DND-41 (cell line): ENCODE data around the gene VPS37C.
"Not testable (repeated sequence)": the region's sequence is repeated elsewhere in the genome, so short reads cannot be mapped to it uniquely, and the experiment has no call there.

Source experiments
- ATAC-seq: fragments of 200-7000 bp; cut with Tn5 transposase; 3 replicates; pipeline ENCODE4 v1.9.1; 2021; ENCODE audit warnings: low read depth; ENCODE audit not compliant: insufficient read depth
- DNase-seq: peaks from one replicate; pipeline ENCODE4 v3.0.0-alpha.2; 2020
- H2AFZ ChIP-seq: 2 replicates; pipeline ENCODE4 v1.6.0; 2012; ENCODE audit warnings: low read depth, low read length
- H3K27ac ChIP-seq: 2 replicates; pipeline ENCODE4 v1.5.1; 2012; ENCODE audit warnings: low read length, inconsistent platforms
- H3K27me3 ChIP-seq: fragments of 200-600 bp; sonication (generic); 2 replicates; pipeline ENCODE4 v1.6.0; 2012; ENCODE audit warnings: low read length, mild to moderate bottlenecking, inconsistent platforms; ENCODE audit not compliant: insufficient read depth, poor library complexity
- H3K36me3 ChIP-seq: 2 replicates; pipeline ENCODE4 v1.5.1; 2012; ENCODE audit warnings: low read length, inconsistent platforms; ENCODE audit not compliant: insufficient read depth
- H3K4me1 ChIP-seq: 2 replicates; pipeline ENCODE4 v1.5.1; 2012; ENCODE audit warnings: mild to moderate bottlenecking, low read length; ENCODE audit not compliant: insufficient read depth
- H3K4me2 ChIP-seq: 2 replicates; pipeline ENCODE4 v1.6.0; 2012; ENCODE audit warnings: mild to moderate bottlenecking, moderate library complexity, low read length, inconsistent platforms; ENCODE audit not compliant: insufficient read depth
- H3K4me3 ChIP-seq, 2 experiments: fragments of 200-600 bp in 1 of 2; shearing (Covaris generic) in 1 of 2; 2 replicates each; pipeline ENCODE4 v1.5.1; 2012 to 2016; ENCODE audit warnings: inconsistent platforms in 2 of 2, low read length in 2 of 2, mild to moderate bottlenecking in 2 of 2, low read depth in 1 of 2, moderate library complexity in 1 of 2
- H3K79me2 ChIP-seq: 2 replicates; pipeline ENCODE4 v1.6.0; 2012; ENCODE audit warnings: low read length, inconsistent platforms; ENCODE audit not compliant: insufficient read depth
- H3K9ac ChIP-seq: 2 replicates; pipeline ENCODE4 v1.6.0; 2012; ENCODE audit warnings: low read depth, mild to moderate bottlenecking, inconsistent platforms, low read length, moderate library complexity
- H3K9me3 ChIP-seq: 2 replicates; pipeline ENCODE4 v1.5.1; 2012; ENCODE audit warnings: low read length, moderate library complexity, mild to moderate bottlenecking, inconsistent platforms; ENCODE audit not compliant: insufficient read depth, severe bottlenecking
- H4K20me1 ChIP-seq: 2 replicates; pipeline ENCODE4 v1.6.0; 2012; ENCODE audit warnings: low read length; ENCODE audit not compliant: insufficient read depth
- EZH2 ChIP-seq: IDR thresholded peaks from 3 replicates; pipeline ENCODE4 v1.6.1; 2012; ENCODE audit warnings: borderline replicate concordance, low read depth, mild to moderate bottlenecking, moderate library complexity, low read length, inconsistent platforms; ENCODE audit not compliant: severe bottlenecking

The VPS37C gene

GRCh38 chr11:61161190-61162091 is at the start of gene VPS37C:
VPS37C (minus strand) TSS chr11:61161426; CDS start chr11:61138829, 22,597 bp downstream.
- no peak for TF ChIP-seq EZH2
- peak; percentile 93 for DNase-seq
- Histone ChIP-seq H3K79me2 (no peaks in the 10 kb centered on the region), H3K9me3 (no peaks in the 10 kb centered on the region), H3K9ac (peak within 1 kb of the TSS; percentile 54), H3K36me3 (no peaks in the 10 kb centered on the region), H3K27ac (peak within 1 kb of the TSS; percentile 66), H3K4me2 (peak within 1 kb of the TSS; percentile 85), H3K27me3 (no peaks in the 10 kb centered on the region), H3K4me3 (peak within 1 kb of the TSS; percentile 27 to 65; a peak in 3 of 4 replicates), H3K4me1 (peaks cover 23% of the 10 kb centered on the region), H4K20me1 (no peaks in the 10 kb centered on the region), H2AFZ (peak within 1 kb of the TSS; percentile 79)
- peak; percentile 87 for ATAC-seq

GRCh38 chr11:61210629-61211028 is 49.4 kb upstream of the VPS37C start:
- not testable (repeated sequence) for H3K36me3 ChIP-seq, H3K79me2 ChIP-seq, DNase-seq, H3K4me2 ChIP-seq, H3K27me3 ChIP-seq, H3K4me1 ChIP-seq, H2AFZ ChIP-seq, H3K9ac ChIP-seq, H4K20me1 ChIP-seq, ATAC-seq, H3K27ac ChIP-seq, H3K4me3 ChIP-seq, H3K9me3 ChIP-seq

GRCh38 chr11:61207636-61208310 is 46.5 kb upstream of the VPS37C start:
- not testable (repeated sequence) for H3K4me3 ChIP-seq, H3K4me1 ChIP-seq, DNase-seq, H3K36me3 ChIP-seq, H3K9me3 ChIP-seq, H3K27me3 ChIP-seq, H3K4me2 ChIP-seq, H2AFZ ChIP-seq, H3K9ac ChIP-seq, H4K20me1 ChIP-seq, ATAC-seq, H3K79me2 ChIP-seq, H3K27ac ChIP-seq

- H3K4me2 ChIP-seq, H3K27ac ChIP-seq, H2AFZ ChIP-seq, H3K27me3 ChIP-seq, H3K4me1 ChIP-seq, H3K4me3 ChIP-seq, H3K9ac ChIP-seq, H3K9me3 ChIP-seq, H3K36me3 ChIP-seq, H3K79me2 ChIP-seq, H4K20me1 ChIP-seq, DNase-seq, ATAC-seq: not testable (repeated sequence)
Observed at GRCh38 chr11:61204502-61205059, 43.4 kb upstream of the VPS37C start.

GRCh38 chr11:61203873-61204272 is 42.6 kb upstream of the VPS37C start:
- H3K4me2 ChIP-seq, ATAC-seq, H2AFZ ChIP-seq, DNase-seq, H3K4me1 ChIP-seq, H3K9me3 ChIP-seq, H3K9ac ChIP-seq, H3K27ac ChIP-seq, H3K4me3 ChIP-seq, H3K79me2 ChIP-seq, H3K36me3 ChIP-seq, H4K20me1 ChIP-seq, H3K27me3 ChIP-seq: not testable (repeated sequence)

GRCh38 chr11:61202950-61203746 is 41.9 kb upstream of the VPS37C start, which contains the start of gene PGA3:
PGA3 (plus strand) TSS chr11:61203515; CDS start chr11:61203565, 50 bp downstream.
- not testable (repeated sequence) for H2AFZ ChIP-seq, H3K9me3 ChIP-seq, DNase-seq, H3K27ac ChIP-seq, H3K4me1 ChIP-seq, ATAC-seq, H3K36me3 ChIP-seq, H4K20me1 ChIP-seq, H3K9ac ChIP-seq, H3K4me2 ChIP-seq, H3K4me3 ChIP-seq, H3K27me3 ChIP-seq, H3K79me2 ChIP-seq
